Mesothelial cell of epicardium (in vitro differentiated cells): ENCODE measurements around the gene ZBTB7A. TPM values are rescaled to one million over a fixed set of nuclear protein-coding genes. Genes with fewer than 3 reads are reported as not detected.

ENCODE experiments used
- DNase-seq, 2 experiments: peaks; one replicate each; pipeline ENCODE4 v3.0.0; 2021; ENCODE audit warnings: low spot score in 2 of 2; ENCODE audit not compliant: unreplicated experiment in 2 of 2
- H3K27ac Mint-ChIP-seq: 2 replicates; pipeline ENCODE4 v1.8.0; 2021; ENCODE audit warnings: mixed read lengths
- H3K27me3 Mint-ChIP-seq: 2 replicates; pipeline ENCODE4 v1.8.0; 2021; ENCODE audit warnings: low read depth, mixed read lengths
- H3K36me3 Mint-ChIP-seq: 2 replicates; pipeline ENCODE4 v1.8.0; 2021; ENCODE audit warnings: mixed read lengths
- H3K4me1 Mint-ChIP-seq: 2 replicates; pipeline ENCODE4 v1.8.0; 2021; ENCODE audit warnings: mixed read lengths
- H3K4me3 Mint-ChIP-seq: 2 replicates; pipeline ENCODE4 v1.8.0; 2021; ENCODE audit warnings: mild to moderate bottlenecking, moderate library complexity, mixed read lengths
- H3K9me3 Mint-ChIP-seq: 2 replicates; pipeline ENCODE4 v1.8.0; 2021; ENCODE audit warnings: mixed read lengths
- total RNA-seq: library from RNA; stranded (reverse); gene quantifications from 3 replicates; pipeline ENCODE4 v1.2.1, GENCODE V29; 2021
- TF ChIP-seq, protein P1 (sequence below): fragments of 200-600 bp; sonication (generic); IDR thresholded peaks from one replicate; pipeline ENCODE4 v1.5.0; 2021; ENCODE audit warnings: antibody characterized with exemption; ENCODE audit not compliant: unreplicated experiment

Gene ZBTB7A
- 27.3 to 27.9 TPM (median 27.7 TPM) in 3 replicates for total RNA-seq

DNA sequence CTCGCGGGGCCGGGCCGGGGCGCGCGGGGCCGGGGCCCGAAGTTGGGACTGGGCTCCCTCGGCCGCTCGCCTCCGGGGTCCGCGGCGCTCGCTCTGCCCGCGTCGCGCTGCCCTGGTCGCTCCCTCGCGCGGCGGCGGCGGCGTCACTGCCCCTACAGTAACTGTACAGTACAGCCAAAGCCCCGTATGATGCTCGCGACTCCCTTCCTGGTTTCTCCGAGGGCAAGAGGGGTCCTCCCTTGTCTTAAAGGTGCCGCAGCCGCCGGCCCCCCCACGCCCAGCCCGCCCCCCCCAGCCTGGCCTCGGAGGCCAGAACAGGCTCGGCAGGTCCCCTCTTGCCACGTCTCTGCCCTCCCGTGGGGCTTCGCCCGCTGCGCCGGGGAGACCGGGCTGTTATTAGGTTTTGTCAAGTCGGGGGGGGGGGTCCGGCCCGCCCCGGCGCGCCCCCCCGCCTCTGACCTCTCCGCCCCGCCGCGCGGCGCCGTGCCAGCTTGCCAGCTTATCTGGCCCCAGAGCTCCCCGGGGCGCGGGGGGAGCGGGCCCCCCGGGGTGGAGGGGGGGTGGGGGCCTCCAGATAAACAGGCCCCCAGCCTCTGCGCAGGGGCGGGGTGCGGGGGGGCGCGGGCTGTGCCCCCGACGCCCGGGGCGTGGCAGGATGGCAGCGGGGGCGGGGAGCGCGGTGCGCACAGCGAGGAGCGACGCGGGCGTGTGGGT is at the start of gene ZBTB7A:
TSS of gene ZBTB7A (minus strand) at position 218 of the 714 bp plus-strand sequence. CDS start 11,667 bp downstream, outside the sequence.
- peak in 1 of 2 experiments; percentile 76 for DNase-seq
- H3K9me3 Mint-ChIP-seq, result no peaks in the 10 kb centered on the region
- no peak within 1 kb of the TSS for H3K27ac Mint-ChIP-seq

DNA sequence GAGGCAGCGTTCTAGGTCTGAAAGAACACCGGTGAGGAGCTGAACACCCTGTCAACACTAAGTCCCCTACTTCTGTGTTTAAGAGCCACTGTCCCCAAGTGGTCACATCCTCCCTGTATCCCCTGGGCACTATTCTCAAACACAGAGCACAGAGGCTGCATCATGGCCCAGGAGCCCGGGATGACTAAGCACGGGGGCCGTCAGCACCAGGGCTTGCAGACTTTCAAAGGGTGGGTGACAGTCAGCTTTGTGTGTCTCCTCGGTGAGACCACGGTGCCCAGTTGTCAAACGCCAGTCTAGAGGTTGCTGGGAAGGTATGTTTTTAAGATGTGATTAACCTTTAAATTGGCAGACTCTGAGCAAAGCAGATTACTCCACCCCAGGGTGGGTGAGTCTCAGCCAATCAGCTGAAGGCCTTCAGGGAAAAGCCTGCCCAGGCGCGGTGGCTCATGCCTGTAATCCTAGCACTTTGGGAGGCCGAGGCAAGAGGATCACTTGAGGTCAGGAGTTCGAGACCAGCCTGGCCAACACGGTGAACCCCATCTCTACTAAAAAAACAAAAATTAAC is 49.2 kb upstream of the ZBTB7A start:
- Mint-ChIP-seq H3K36me3 (peaks cover 37% of the 10 kb centered on the region), H3K4me1 (no peaks in the 10 kb centered on the region), H3K27ac (no peak overlapping the region), H3K9me3 (no peaks in the 10 kb centered on the region), H3K27me3 (no peaks in the 10 kb centered on the region), H3K4me3 (no peak overlapping the region)
- DNase-seq, result no peak
- TF ChIP-seq, protein P1, sequence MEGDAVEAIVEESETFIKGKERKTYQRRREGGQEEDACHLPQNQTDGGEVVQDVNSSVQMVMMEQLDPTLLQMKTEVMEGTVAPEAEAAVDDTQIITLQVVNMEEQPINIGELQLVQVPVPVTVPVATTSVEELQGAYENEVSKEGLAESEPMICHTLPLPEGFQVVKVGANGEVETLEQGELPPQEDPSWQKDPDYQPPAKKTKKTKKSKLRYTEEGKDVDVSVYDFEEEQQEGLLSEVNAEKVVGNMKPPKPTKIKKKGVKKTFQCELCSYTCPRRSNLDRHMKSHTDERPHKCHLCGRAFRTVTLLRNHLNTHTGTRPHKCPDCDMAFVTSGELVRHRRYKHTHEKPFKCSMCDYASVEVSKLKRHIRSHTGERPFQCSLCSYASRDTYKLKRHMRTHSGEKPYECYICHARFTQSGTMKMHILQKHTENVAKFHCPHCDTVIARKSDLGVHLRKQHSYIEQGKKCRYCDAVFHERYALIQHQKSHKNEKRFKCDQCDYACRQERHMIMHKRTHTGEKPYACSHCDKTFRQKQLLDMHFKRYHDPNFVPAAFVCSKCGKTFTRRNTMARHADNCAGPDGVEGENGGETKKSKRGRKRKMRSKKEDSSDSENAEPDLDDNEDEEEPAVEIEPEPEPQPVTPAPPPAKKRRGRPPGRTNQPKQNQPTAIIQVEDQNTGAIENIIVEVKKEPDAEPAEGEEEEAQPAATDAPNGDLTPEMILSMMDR, result no peak

More for the DNA sequence above, at the start of gene ZBTB7A:
- TF ChIP-seq, protein P1, result no peak
- Mint-ChIP-seq H3K4me1 (peaks cover 20% of the 10 kb centered on the region), H3K27me3 (peaks cover 5% of the 10 kb centered on the region), H3K4me3 (peak within 1 kb of the TSS; percentile 71), H3K36me3 (no peaks in the 10 kb centered on the region)

DNA sequence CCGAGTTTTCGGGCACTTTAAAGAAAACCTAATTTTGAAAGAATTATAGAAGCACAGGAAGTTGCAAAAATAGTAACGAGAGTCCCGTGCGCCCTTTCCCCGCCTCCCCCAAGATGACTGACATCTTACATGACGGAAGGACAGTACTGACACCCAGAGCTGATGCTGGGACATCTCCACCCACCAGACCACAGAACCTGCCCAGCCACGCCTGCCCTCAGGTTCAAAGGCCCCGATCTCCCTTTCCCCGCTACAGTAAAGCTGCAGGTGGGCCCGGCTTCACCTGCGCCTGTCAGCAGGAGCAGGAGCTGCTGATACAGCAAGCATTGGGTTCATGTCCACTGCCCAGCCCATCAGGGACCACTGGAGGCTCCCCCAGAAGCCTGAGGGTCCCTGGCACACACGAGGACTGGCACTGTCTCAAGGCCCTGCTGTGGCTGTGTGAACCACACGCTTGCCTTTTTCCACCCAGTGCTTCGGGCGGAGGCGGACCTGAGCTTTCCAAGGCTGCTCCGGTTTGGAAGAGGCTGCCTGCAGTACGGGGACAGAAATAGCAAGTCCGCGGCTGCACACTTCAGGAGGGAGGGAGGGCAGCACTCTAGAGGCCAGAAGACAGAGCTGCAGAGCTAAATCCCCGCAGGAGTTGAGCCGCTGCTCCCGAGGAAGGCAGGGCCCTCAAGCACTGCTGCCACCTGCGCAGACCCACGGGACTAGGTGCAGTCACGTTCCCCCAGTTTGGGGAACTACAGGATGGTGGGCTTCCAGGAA is 48.5 kb upstream of the ZBTB7A start:
- Mint-ChIP-seq H3K27ac (no peak overlapping the region), H3K4me3 (no peak overlapping the region), H3K4me1 (no peaks in the 10 kb centered on the region), H3K27me3 (no peaks in the 10 kb centered on the region), H3K36me3 (peaks cover 43% of the 10 kb centered on the region), H3K9me3 (no peaks in the 10 kb centered on the region)
- TF ChIP-seq, protein P1, result no peak
- no peak for DNase-seq

DNA sequence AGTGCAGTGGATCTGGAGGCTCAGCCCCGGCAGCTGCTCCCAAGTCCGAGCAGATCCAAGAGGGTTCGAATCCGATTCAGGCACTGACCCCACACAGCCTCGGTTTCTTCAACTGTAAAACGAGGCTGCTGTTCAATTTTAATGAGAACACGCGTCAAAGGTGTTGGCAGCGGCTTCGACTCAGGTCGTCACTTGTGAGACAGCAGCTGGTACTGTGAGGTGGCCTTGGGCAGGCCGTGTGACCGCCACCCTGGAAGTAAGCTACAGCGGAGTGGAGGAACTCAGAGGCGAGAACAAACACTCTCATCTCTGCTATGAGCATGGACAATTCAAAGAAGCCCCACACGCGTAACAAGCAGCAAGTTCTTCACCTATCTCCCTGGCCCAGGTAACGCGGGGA is 47.5 kb upstream of the ZBTB7A start:
- TF ChIP-seq, protein P1, result no peak
- Mint-ChIP-seq H3K9me3 (no peaks in the 10 kb centered on the region), H3K4me1 (no peaks in the 10 kb centered on the region), H3K4me3 (no peak overlapping the region), H3K27ac (no peak overlapping the region), H3K27me3 (no peaks in the 10 kb centered on the region), H3K36me3 (peaks cover 47% of the 10 kb centered on the region)
- DNase-seq, result no peak

- peak overlapping the region; percentile 45 for H3K27ac Mint-ChIP-seq
- no peaks in the 10 kb centered on the region for H3K4me1 Mint-ChIP-seq
- peaks cover 52% of the 10 kb centered on the region for H3K36me3 Mint-ChIP-seq
- H3K9me3 Mint-ChIP-seq, result no peaks in the 10 kb centered on the region
- no peaks in the 10 kb centered on the region for H3K27me3 Mint-ChIP-seq
- H3K4me3 Mint-ChIP-seq, result no peak overlapping the region
- no peak for DNase-seq
- TF ChIP-seq, protein P1, result no peak
Observed at GRCh38 chr19:4113398-4114088, 46.8 kb upstream of the ZBTB7A start.
